HUES48 (cell line): Measurements from ENCODE around the gene NCOA3.

Experiments
- H3K27ac ChIP-seq: one replicate; pipeline ENCODE4 v1.7.0; 2013; ENCODE audit warnings: low read depth, low read length, inconsistent platforms
- H3K27me3 ChIP-seq: 2 replicates; pipeline ENCODE4 v1.6.1; 2013; ENCODE audit warnings: mild to moderate bottlenecking, low read length; ENCODE audit not compliant: control insufficient read depth, insufficient read depth
- H3K36me3 ChIP-seq: 2 replicates; pipeline ENCODE4 v1.6.1; 2013; ENCODE audit warnings: low read length; ENCODE audit not compliant: control insufficient read depth, insufficient read depth
- H3K4me1 ChIP-seq: 2 replicates; pipeline ENCODE4 v1.6.1; 2013; ENCODE audit warnings: mild to moderate bottlenecking, low read length; ENCODE audit not compliant: control insufficient read depth, insufficient read depth
- H3K4me3 ChIP-seq: 2 replicates; pipeline ENCODE4 v1.5.1; 2013; ENCODE audit warnings: mild to moderate bottlenecking, low read depth, low read length
- H3K9ac ChIP-seq: 2 replicates; pipeline ENCODE4 v1.6.1; 2013; ENCODE audit warnings: mild to moderate bottlenecking, low read depth, low read length, moderate library complexity
- H3K9me3 ChIP-seq: 2 replicates; pipeline ENCODE4 v1.6.1; 2013; ENCODE audit warnings: low read length; ENCODE audit not compliant: control insufficient read depth, insufficient read depth

Gene NCOA3

GRCh38 chr20:47652794-47653193 lies 151.1 kb downstream of the NCOA3 start:
- no peak overlapping the region for H3K4me3 ChIP-seq
- H3K27ac ChIP-seq, result no peak overlapping the region
- no peak overlapping the region; the same call in 1 of the 2 replicates for H3K9ac ChIP-seq
- H3K27me3 ChIP-seq, result no peaks in the 10 kb centered on the region
- H3K9me3 ChIP-seq, result no peaks in the 10 kb centered on the region
- H3K36me3 ChIP-seq, result peaks cover 48% of the 10 kb centered on the region
- H3K4me1 ChIP-seq, result peaks cover 41% of the 10 kb centered on the region

GRCh38 chr20:47653869-47654268 lies 152.2 kb downstream of the NCOA3 start:
- H3K9ac ChIP-seq, result no peak overlapping the region
- no peaks in the 10 kb centered on the region for H3K9me3 ChIP-seq
- no peak overlapping the region; the same call in 1 of the 2 replicates for H3K4me3 ChIP-seq
- H3K36me3 ChIP-seq, result peaks cover 48% of the 10 kb centered on the region
- H3K27me3 ChIP-seq, result no peaks in the 10 kb centered on the region
- peak overlapping the region; percentile 33 for H3K27ac ChIP-seq
- peaks cover 32% of the 10 kb centered on the region for H3K4me1 ChIP-seq

- Histone ChIP-seq H3K4me3 (no peak overlapping the region; the same call in 1 of the 2 replicates), H3K9me3 (no peaks in the 10 kb centered on the region), H3K27ac (no peak overlapping the region), H3K36me3 (peaks cover 53% of the 10 kb centered on the region), H3K27me3 (no peaks in the 10 kb centered on the region), H3K4me1 (peaks cover 27% of the 10 kb centered on the region), H3K9ac (no peak overlapping the region)
Observed at GRCh38 chr20:47654370-47654769, 152.7 kb downstream of the NCOA3 start.

DNA sequence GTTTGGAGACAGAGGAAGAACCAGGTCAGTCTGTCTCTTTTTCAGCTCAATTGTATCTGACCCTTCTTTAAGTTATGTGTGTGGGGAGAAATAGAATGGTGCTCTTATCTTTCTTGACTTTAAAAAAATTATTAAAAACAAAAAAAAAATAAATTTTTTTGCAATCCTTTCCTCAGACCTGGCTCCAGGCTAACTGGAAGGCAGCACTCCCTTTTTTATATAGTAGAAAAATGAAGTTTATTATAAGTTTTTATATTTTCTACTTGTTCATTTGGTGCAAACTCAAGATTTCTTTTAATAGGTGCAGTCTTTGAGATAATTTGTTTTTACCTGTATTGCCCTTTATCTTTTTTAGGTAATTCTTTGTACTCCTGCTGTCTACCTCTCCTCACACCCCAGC lies 153.9 kb downstream of the NCOA3 start:
- Histone ChIP-seq H3K9me3 (no peaks in the 10 kb centered on the region), H3K4me3 (no peak overlapping the region), H3K36me3 (peaks cover 59% of the 10 kb centered on the region)

GRCh38 chr20:47656318-47656717 lies 154.6 kb downstream of the NCOA3 start:
- Histone ChIP-seq H3K27ac (no peak overlapping the region), H3K27me3 (no peaks in the 10 kb centered on the region), H3K4me1 (peaks cover 18% of the 10 kb centered on the region), H3K9ac (no peak overlapping the region), H3K9me3 (no peaks in the 10 kb centered on the region), H3K4me3 (no peak overlapping the region), H3K36me3 (peaks cover 59% of the 10 kb centered on the region)

More for the DNA sequence above, 153.9 kb downstream of the NCOA3 start:
- Histone ChIP-seq H3K27ac (no peak overlapping the region), H3K9ac (no peak overlapping the region), H3K27me3 (no peaks in the 10 kb centered on the region), H3K4me1 (peaks cover 18% of the 10 kb centered on the region)

- peaks cover 46% of the 10 kb centered on the region; the same call in 1 of the 2 replicates for H3K36me3 ChIP-seq
Observed at GRCh38 chr20:47659904-47660601, 158.4 kb downstream of the NCOA3 start.

DNA sequence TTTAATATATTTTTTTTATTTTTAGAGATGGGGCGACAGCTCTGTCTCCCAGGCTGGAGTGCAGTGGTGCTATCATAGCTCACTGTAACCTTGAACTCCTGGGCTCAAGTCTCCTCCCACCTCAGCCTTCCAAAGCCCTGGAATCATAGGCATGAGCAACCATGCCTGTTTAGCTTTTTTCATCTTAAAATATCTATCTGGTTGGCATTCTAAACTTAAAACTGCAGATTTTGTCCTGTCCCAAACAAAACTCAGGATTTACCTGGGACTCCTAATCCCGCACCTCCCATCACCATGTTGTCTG lies 158.9 kb downstream of the NCOA3 start:
- peaks cover 41% of the 10 kb centered on the region; the same call in 1 of the 2 replicates for H3K36me3 ChIP-seq
- no peak overlapping the region for H3K27ac ChIP-seq
- H3K9me3 ChIP-seq, result no peaks in the 10 kb centered on the region
- H3K9ac ChIP-seq, result no peak overlapping the region
- no peak overlapping the region for H3K4me3 ChIP-seq
- H3K4me1 ChIP-seq, result peaks cover 4% of the 10 kb centered on the region
- H3K27me3 ChIP-seq, result no peaks in the 10 kb centered on the region

More at GRCh38 chr20:47659904-47660601, 158.4 kb downstream of the NCOA3 start:
- Histone ChIP-seq H3K9me3 (no peaks in the 10 kb centered on the region), H3K27me3 (no peaks in the 10 kb centered on the region), H3K27ac (no peak overlapping the region), H3K4me1 (peaks cover 5% of the 10 kb centered on the region), H3K9ac (no peak overlapping the region), H3K4me3 (no peak overlapping the region)

DNA sequence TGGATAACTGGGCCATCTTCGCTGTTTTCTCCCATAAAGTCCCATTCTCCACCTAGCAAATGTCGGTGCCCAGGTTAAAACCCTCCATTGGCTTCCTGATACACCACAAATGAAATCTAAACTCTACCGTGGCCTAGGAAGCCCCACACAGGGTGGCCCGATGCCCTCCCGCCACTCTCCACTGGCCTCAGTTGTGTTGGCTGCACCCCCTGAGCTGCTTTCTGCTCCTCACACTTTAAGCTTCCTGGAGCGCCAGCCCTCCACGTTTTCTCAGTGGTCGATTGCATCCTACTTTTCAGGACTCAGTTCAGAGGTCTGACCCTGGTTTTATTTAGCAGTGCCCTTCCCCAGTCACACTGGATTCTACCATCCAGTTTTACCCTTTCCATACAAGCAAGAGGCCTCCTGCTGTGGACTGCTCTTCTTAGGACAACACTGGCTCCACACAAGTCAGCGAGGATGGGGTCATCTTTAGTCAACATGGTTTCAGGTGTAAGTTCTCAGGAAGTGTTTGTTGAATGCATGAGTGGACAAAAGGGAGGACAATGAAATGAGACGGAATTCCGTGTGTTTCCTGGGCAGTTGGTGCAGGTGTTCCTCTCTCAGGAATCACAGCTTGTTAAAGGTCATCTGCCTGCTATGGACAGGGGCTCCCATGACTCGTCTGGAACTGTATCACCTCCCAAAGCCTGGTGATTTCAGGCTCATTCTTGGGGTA lies 159.5 kb downstream of the NCOA3 start:
- no peaks in the 10 kb centered on the region for H3K27me3 ChIP-seq
- no peak overlapping the region for H3K4me3 ChIP-seq
- no peak overlapping the region for H3K9ac ChIP-seq
- H3K9me3 ChIP-seq, result no peaks in the 10 kb centered on the region
- H3K36me3 ChIP-seq, result peaks cover 41% of the 10 kb centered on the region; the same call in 1 of the 2 replicates
- peaks cover 4% of the 10 kb centered on the region for H3K4me1 ChIP-seq
- no peak overlapping the region for H3K27ac ChIP-seq

- peaks cover 35% of the 10 kb centered on the region; the same call in 1 of the 2 replicates for H3K36me3 ChIP-seq
- H3K4me3 ChIP-seq, result no peak overlapping the region
- no peaks in the 10 kb centered on the region for H3K27me3 ChIP-seq
- no peak overlapping the region for H3K27ac ChIP-seq
- no peak overlapping the region for H3K9ac ChIP-seq
- no peaks in the 10 kb centered on the region for H3K9me3 ChIP-seq
- H3K4me1 ChIP-seq, result peaks cover 4% of the 10 kb centered on the region
Observed at GRCh38 chr20:47661714-47662113, 160.0 kb downstream of the NCOA3 start.

GRCh38 chr20:47662483-47663353 lies 161.0 kb downstream of the NCOA3 start:
- Histone ChIP-seq H3K4me3 (no peak overlapping the region), H3K27me3 (no peaks in the 10 kb centered on the region), H3K9me3 (no peaks in the 10 kb centered on the region), H3K36me3 (peaks cover 31% of the 10 kb centered on the region; the same call in 1 of the 2 replicates), H3K4me1 (peaks cover 4% of the 10 kb centered on the region), H3K9ac (no peak overlapping the region), H3K27ac (no peak overlapping the region)
